HG03460 (cell line): ENCODE results near the gene SYNC.
"Not testable (repeated sequence)": the region's sequence is repeated elsewhere in the genome, so short reads cannot be mapped to it uniquely, and the experiment has no call there.

Experiments
- ATAC-seq: cut with Tn5 transposase; IDR thresholded peaks from one replicate; pipeline ENCODE4 v1.9.1; 2021; ENCODE audit not compliant: unreplicated experiment

Gene SYNC

DNA sequence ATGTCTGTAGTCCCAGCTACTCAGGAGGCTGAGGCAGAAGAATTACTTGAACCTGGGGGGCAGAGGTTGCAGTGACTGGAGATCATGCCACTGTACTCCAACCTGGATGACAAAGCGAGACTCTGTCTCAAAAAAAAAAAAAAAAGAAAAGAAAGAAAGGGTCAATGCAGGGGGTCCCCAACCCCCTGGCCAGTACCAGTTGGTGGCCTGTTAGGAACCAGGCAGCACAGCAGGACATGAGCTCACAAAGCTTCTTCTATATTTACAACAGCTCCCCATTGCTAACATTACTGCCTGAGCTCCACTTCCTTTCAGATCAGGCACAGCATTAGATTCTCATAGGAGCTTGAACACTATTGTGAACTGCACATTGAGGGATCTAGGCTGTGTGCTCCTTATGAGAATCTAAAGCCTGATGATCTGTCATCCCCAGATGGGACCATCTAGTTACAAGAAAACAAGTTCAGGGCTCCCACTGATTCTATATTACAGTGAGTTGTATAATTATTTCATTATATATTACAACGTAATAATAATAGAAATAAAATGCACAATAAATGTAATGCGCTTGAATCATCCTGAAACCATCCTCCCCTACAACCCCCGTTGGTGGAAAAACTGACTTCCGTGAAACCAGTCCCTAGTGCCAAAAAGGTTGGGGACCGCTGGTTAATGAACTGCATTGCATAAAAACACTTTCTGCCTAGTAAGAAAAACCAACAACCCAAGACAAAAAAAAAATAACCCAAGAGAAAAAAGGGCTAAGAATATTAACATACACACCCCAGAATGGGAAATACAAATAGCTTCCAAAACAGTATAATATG is 55.0 kb downstream of the SYNC start:
- no peak for ATAC-seq

DNA sequence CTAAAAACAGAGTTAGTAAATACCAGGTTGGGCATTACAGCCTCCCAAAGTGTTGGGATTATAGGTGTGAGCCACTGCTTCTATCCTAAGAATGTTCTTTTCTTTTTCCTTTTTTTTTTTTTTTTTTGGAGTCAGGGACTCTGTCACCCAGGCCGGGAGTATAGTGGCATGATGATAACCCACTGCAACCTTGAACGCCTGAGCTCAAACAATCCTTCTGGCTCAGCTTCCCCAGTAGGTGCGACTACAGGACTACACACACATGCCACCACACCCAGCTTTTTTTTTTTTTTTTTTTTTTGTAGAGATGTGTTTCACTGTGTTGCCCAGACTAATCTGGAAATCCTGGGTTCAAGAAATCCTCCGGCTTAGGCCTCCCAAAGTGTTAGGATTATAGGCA is 58.1 kb downstream of the SYNC start:
- ATAC-seq: no peak

DNA sequence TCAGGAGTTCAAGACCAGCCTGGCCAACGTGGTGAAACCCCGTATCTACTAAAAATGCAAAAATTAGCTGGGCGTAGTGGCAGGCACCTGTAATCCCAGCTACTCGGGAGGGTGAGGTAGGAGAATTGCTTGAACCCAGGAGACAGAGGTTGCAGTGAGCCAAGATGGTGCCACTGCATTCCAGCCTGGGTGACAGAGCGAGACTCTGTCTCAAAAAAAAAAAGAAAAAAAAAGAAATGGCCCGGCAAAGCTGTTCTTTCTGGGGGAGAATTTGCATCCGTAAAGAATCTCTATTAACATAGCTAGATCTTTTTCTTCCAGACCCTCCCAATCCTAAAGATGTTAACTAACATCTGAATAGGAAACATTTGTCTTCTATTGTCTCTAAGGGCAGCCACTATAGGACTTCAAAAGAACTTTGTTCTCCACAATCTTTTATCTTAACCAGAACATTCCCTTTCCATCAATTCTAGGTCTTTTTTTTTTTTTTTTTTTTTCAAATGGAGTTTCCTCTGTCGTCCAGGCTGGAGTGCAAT is 60.2 kb downstream of the SYNC start:
- not testable (repeated sequence) for ATAC-seq

DNA sequence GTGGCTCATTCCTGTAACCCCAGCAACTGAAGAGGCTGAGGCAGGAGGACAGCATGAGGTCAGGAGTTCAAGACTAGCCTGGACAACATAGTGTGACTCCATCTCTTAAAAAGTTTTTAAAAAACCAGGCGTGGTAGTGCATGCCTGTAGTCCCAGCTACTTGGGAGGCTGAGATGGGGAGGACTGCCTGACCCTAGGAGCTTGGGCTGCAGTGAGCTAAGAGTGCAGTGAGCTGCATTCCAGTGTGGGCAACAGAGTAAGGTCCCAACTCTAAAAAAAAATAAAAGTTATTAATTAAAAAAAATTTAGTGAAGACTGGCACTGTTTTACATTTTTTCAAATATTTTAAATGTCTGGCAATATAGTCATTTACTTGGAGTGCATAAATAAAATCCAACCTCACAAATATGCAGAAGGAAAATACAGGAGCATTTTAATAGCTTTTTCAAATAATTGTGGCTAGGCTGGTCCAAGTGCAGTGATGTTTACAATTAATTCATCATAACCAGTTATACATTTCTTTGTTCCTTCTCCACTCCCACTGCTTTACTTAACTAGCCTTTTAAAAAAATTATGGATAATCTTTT is 63.0 kb downstream of the SYNC start:
- ATAC-seq: no peak

DNA sequence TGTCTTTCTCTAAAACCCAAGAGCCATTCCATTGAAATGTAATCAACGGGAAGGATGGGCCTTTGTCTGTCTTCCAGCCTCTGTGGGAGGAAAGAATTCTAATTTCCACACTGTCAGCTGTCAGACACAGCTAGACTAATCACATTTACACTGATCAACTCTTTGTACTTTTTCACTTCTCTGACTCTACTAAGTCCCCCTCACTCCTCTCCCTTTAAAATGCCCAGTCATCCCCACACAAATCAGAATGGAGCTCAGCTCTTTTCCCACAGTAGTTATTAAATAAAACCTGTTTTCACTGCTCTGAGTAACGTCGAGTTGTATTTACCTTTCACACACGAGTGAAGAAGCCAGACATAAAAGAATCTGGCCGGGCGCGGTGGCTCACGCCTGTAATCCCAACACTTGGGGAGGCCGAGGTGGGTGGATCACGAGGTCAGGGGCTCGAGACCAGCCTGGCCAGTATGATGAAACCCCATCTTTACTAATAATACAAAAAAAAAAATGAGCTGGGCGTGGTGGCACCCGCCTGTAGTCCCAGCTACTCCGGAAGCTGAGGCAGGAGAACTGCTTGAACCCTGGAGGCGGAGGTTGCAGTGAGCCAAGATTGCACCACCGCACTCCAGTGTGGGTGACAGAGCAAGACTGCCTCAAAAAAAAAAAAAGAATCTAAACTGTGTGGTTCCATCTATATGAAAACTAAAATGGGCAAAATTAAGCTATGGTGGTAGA is 65.5 kb downstream of the SYNC start:
- no peak for ATAC-seq

DNA sequence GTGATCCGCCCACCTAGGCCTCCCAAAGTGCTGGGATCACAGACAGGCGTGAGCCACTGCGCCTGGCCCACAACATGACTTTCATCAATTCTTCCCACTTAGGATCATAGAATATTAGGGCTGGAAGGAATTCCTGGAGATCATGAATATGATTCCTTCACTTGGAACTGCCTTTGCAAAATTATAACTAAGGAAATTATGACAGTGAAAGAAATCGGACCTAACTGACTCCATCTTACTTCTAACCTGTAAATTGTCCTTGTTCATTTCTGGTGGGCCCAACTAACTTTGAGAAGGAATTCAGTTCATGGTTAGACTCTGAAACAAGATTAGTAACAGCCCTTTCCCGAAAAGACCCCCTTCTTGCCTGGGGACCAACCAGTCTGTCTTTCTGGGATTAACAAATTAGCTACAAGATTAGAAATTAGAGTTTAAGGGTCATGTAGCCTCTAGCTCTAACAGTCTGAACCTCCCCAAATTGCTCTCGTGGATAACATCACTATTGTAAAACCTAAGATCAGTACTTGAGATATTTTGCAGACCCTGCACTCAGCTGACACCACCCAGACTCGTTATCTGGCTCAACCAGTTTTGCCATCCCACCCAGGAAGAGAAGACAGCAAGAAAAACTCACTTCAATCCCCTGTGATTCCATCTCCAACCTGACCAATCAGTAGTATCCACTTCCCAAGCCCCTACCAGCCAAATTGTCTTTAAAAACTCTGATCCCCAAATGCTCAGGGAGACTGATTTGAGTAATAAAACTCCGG is 66.9 kb downstream of the SYNC start:
- no peak for ATAC-seq

DNA sequence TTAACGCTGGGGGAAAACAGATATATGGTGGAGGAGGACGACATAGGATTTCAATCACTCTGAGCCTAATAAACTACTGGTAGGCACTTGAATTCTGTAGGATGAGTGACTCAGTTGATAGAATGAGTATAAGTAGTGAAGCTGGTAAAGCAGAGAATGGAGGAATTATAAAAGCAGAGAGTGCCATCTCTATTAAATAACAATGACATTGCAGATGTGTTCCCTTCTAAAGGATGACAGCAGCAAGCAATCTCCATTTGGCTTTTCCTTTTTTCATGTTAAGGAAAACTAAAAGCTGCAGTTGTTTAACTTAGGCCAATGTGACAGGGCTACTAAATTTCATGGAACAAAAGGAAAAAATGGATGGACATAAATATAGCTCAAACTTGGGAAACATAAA is 69.7 kb downstream of the SYNC start:
- no peak for ATAC-seq

DNA sequence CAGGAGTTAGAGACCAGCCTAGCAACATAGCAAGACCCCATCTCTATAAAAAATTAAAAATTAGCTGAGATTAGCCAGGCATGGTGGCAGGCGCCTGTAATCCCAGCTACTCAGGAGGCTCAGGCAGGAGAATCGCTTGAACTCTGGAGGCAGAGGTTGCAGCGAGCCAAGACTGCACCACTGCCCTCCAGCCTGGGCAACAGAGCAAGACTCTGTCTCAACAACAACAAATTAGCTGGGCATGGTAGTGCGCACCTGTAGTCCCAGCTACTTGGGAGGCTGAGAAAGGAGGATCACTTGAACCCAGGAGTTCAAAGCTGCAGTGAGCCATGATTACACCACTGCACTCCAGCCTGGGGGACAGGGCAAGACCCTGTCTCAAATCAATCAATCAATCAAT is 72.4 kb downstream of the SYNC start:
- not testable (repeated sequence) for ATAC-seq
